IMR-90 (cell line): Measurements from ENCODE around the gene PRCD. TPM values are rescaled to one million over a fixed set of nuclear protein-coding genes. Genes with fewer than 3 reads are reported as not detected.

Source experiments
- ATAC-seq: fragments of 200-7000 bp; cut with Tn5 transposase; 2 replicates; pipeline ENCODE4 v1.9.1; 2020; ENCODE audit warnings: low read depth, mild to moderate bottlenecking, moderate library complexity
- BruUV-seq: library from RNA; stranded (reverse); fragments of 400-500 nt; replicated peaks from 2 replicates; lab custom pipeline; 2021; lab: Mats Ljungman, UMichigan
- CTCF ChIA-PET: fragments of 300-600 bp; formaldehyde crosslinking; extraction: SDS; loops from one replicate; lab custom pipeline; 2021; ENCODE audit warnings: antibody characterized with exemption; lab: Yijun Ruan, JAX
- POLR2A ChIA-PET: fragments of 300-600 bp; sonication (Branson Sonifier 250); formaldehyde crosslinking; loops from one replicate; lab custom pipeline; 2022; ENCODE audit warnings: antibody characterized with exemption; ENCODE audit not compliant: unreplicated experiment; lab: Charles Lee
- DNase-seq: peaks from one replicate; pipeline ENCODE4 v3.0.0; 2013
- H2AFZ ChIP-seq: replicated peaks from 2 replicates; pipeline ENCODE3; 2013; ENCODE audit warnings: low read length, mild to moderate bottlenecking; ENCODE audit not compliant: poor library complexity
- H2AK5ac ChIP-seq: 2 replicates; pipeline ENCODE4 v1.6.1; 2013; ENCODE audit warnings: low read depth, low read length, inconsistent platforms
- H2AK9ac ChIP-seq: replicated peaks from 2 replicates; pipeline ENCODE3; 2013; ENCODE audit warnings: mild to moderate bottlenecking, low read depth, low read length, moderate library complexity; ENCODE audit not compliant: poor library complexity
- H2BK120ac ChIP-seq: 2 replicates; pipeline ENCODE4 v1.6.1; 2013; ENCODE audit warnings: low read depth, low read length, inconsistent platforms
- H2BK15ac ChIP-seq: 3 replicates; pipeline ENCODE4 v1.6.1; 2013; ENCODE audit warnings: low read depth, low read length, inconsistent platforms
- H2BK20ac ChIP-seq: 2 replicates; pipeline ENCODE4 v1.6.1; 2013; ENCODE audit warnings: low read depth, mild to moderate bottlenecking, inconsistent platforms, low read length, moderate library complexity
- H2BK5ac ChIP-seq: 2 replicates; pipeline ENCODE4 v1.6.1; 2013; ENCODE audit warnings: mild to moderate bottlenecking, low read depth, low read length, inconsistent platforms; ENCODE audit not compliant: poor library complexity, severe bottlenecking
- H3K14ac ChIP-seq: replicated peaks from 2 replicates; pipeline ENCODE4 v1.6.1; 2013; ENCODE audit warnings: low read depth, low read length, inconsistent platforms
- H3K18ac ChIP-seq: 2 replicates; pipeline ENCODE4 v1.6.1; 2013; ENCODE audit warnings: low read depth, low read length, control low read depth
- H3K23ac ChIP-seq: 2 replicates; pipeline ENCODE4 v1.6.1; 2013; ENCODE audit warnings: low read depth, low read length, inconsistent platforms
- H3K27ac ChIP-seq: 2 replicates; pipeline ENCODE4 v1.5.1; 2013; ENCODE audit warnings: mild to moderate bottlenecking, control low read depth, low read length; ENCODE audit not compliant: insufficient read depth
- H3K27me3 ChIP-seq: 2 replicates; pipeline ENCODE4 v1.6.1; 2013; ENCODE audit warnings: low read length; ENCODE audit not compliant: control insufficient read depth, insufficient read depth
- H3K36me3 ChIP-seq: 2 replicates; pipeline ENCODE4 v1.6.1; 2013; ENCODE audit warnings: low read length, mixed read lengths; ENCODE audit not compliant: control insufficient read depth, insufficient read depth
- H3K4ac ChIP-seq: 2 replicates; pipeline ENCODE4 v1.6.1; 2013; ENCODE audit warnings: low read depth, low read length, inconsistent platforms
- H3K4me1 ChIP-seq: 2 replicates; pipeline ENCODE4 v1.6.1; 2013; ENCODE audit warnings: low read length, mixed read lengths; ENCODE audit not compliant: control insufficient read depth, insufficient read depth
- H3K4me2 ChIP-seq: 2 replicates; pipeline ENCODE4 v1.6.1; 2013; ENCODE audit warnings: low read depth, mild to moderate bottlenecking, control low read depth, low read length, moderate library complexity
- H3K4me3 ChIP-seq: 2 replicates; pipeline ENCODE4 v1.5.1; 2013; ENCODE audit warnings: low read depth, mild to moderate bottlenecking, control low read depth, low read length, moderate library complexity; ENCODE audit not compliant: insufficient read depth
- H3K56ac ChIP-seq: 2 replicates; pipeline ENCODE4 v1.6.1; 2013; ENCODE audit warnings: low read length, inconsistent platforms; ENCODE audit not compliant: insufficient read depth; ENCODE audit errors: extremely low read depth
- H3K79me1 ChIP-seq, 2 experiments: 2 replicates each; pipeline ENCODE4 v1.6.1; 2013; ENCODE audit warnings: low read length in 2 of 2, inconsistent platforms in 1 of 2, low read depth in 1 of 2
- H3K9ac ChIP-seq: 2 replicates; pipeline ENCODE4 v1.6.1; 2013; ENCODE audit warnings: low read depth, low read length, control low read depth
- H3K9me1 ChIP-seq: 2 replicates; pipeline ENCODE4 v1.6.1; 2013; ENCODE audit warnings: low read length, inconsistent platforms; ENCODE audit not compliant: insufficient read depth
- H3K9me3 ChIP-seq: 2 replicates; pipeline ENCODE4 v1.6.1; 2013; ENCODE audit warnings: low read length; ENCODE audit not compliant: control insufficient read depth, insufficient read depth
- H4K20me1 ChIP-seq: 2 replicates; pipeline ENCODE4 v1.6.1; 2013; ENCODE audit warnings: low read length, inconsistent platforms; ENCODE audit not compliant: insufficient read depth
- H4K5ac ChIP-seq: 2 replicates; pipeline ENCODE4 v1.6.1; 2013; ENCODE audit warnings: mild to moderate bottlenecking, low read depth, low read length, control low read depth
- H4K8ac ChIP-seq, 2 experiments: 2 replicates each; pipeline ENCODE4 v1.6.1; 2013; ENCODE audit warnings: low read depth in 2 of 2, low read length in 2 of 2, control low read depth in 1 of 2, inconsistent platforms in 1 of 2
- H4K91ac ChIP-seq: 2 replicates; pipeline ENCODE4 v1.6.1; 2013; ENCODE audit warnings: low read depth, low read length, inconsistent platforms; ENCODE audit not compliant: insufficient read depth
- BHLHE40 ChIP-seq: fragments of 150-350 bp; IDR thresholded peaks from 2 replicates; pipeline ENCODE4 v1.6.1; 2016; ENCODE audit warnings: mild to moderate bottlenecking, low read depth, low read length
- CEBPB ChIP-seq: IDR thresholded peaks from 2 replicates; pipeline ENCODE4 v1.6.1; 2012; ENCODE audit warnings: low read depth, low read length, improper control_type of control experiment
- CHD1 ChIP-seq: IDR thresholded peaks from 2 replicates; pipeline ENCODE4 v1.6.1; 2012; ENCODE audit warnings: low read depth, low read length, improper control_type of control experiment
- FOS ChIP-seq: fragments of 150-350 bp; IDR thresholded peaks from 2 replicates; pipeline ENCODE4 v1.6.1; 2016; ENCODE audit warnings: low read depth, low read length
- MAFK ChIP-seq: IDR thresholded peaks from 2 replicates; pipeline ENCODE4 v1.6.1; 2012; ENCODE audit warnings: low read depth, low read length, improper control_type of control experiment
- MXI1 ChIP-seq: IDR thresholded peaks from 2 replicates; pipeline ENCODE4 v1.6.1; 2012; ENCODE audit warnings: low read depth, mild to moderate bottlenecking, low read length, moderate library complexity, borderline replicate concordance
- NFE2L2 ChIP-seq: fragments of 150-350 bp; IDR thresholded peaks from 2 replicates; pipeline ENCODE4 v1.6.1; 2016; ENCODE audit warnings: low read depth, mild to moderate bottlenecking, low read length
- POLR2A ChIP-seq: IDR thresholded peaks from 2 replicates; pipeline ENCODE4 v1.6.1; 2012; ENCODE audit warnings: mild to moderate bottlenecking, low read depth, low read length
- RAD21 ChIP-seq: IDR thresholded peaks from 2 replicates; pipeline ENCODE4 v1.6.1; 2012; ENCODE audit warnings: low read length, improper control_type of control experiment
- RCOR1 ChIP-seq: IDR thresholded peaks from 2 replicates; pipeline ENCODE4 v1.6.1; 2012; ENCODE audit warnings: mild to moderate bottlenecking, low read length, improper control_type of control experiment; ENCODE audit not compliant: insufficient replicate concordance
- RFX5 ChIP-seq: IDR thresholded peaks from 2 replicates; pipeline ENCODE4 v1.8.0; 2012; ENCODE audit warnings: low read depth, mild to moderate bottlenecking, low read length, moderate library complexity
- WGBS, 2 experiments: methylation state at CpG; one replicate each; pipeline versions ENCODE4 v1.1.5 to v1.1.7; 2013; ENCODE audit warnings: missing lambda C conversion rate in 2 of 2; ENCODE audit not compliant: insufficient read length in 1 of 2; ENCODE audit errors: extremely low coverage in 2 of 2; 5-methylcytosine and 5-hydroxymethylcytosine counted together
- dilution Hi-C: fragments of 300-500 bp; cut with HindIII; formaldehyde crosslinking; loops from one replicate; pipeline ENCODE4 v1.14.3; 2018; ENCODE audit warnings: low sequenced_read_pairs; ENCODE audit not compliant: unreplicated experiment
- in situ Hi-C: fragments of 300-500 bp; cut with MboI; formaldehyde crosslinking; loops from 3 replicates; pipeline ENCODE4 v1.14.3; 2019; ENCODE audit warnings: low sequenced_read_pairs, inconsistent platforms, mixed read lengths
- intact Hi-C: fragments of 100-400 bp; cut with micrococcal nuclease; formaldehyde crosslinking; loops from 2 replicates; pipeline ENCODE4 v1.10.0; 2022
- polyA plus RNA-seq, 3 experiments: library from polyadenylated mRNA; depleted of rRNA; stranded (reverse); fragments of >200 nt; gene quantifications; 2 replicates each; pipeline ENCODE4 v1.2.3, GENCODE V29; 2012; ENCODE audit warnings: low replicate concordance in 1 of 3
- total RNA-seq: library from RNA; depleted of rRNA; stranded (reverse); fragments of >200 nt; gene quantifications from 2 replicates; pipeline ENCODE4 v1.2.3, GENCODE V29; 2012
- TF ChIP-seq, protein P1 (sequence below): fragments of 150-350 bp; IDR thresholded peaks from 2 replicates; pipeline ENCODE4 v1.6.1; 2016; ENCODE audit warnings: low read depth, mild to moderate bottlenecking, low read length, moderate library complexity, borderline replicate concordance
- TF ChIP-seq, protein P2 (sequence below): conservative IDR thresholded peaks from 2 replicates; pipeline ENCODE4 v1.5.1; 2012; ENCODE audit warnings: mild to moderate bottlenecking, low read depth, low read length, improper control_type of control experiment

Gene PRCD
- total and polyA plus RNA-seq, 2 of the 4 experiments (the other 2 are of a cell fraction), result 0.32 TPM; not detected in 1

DNA sequence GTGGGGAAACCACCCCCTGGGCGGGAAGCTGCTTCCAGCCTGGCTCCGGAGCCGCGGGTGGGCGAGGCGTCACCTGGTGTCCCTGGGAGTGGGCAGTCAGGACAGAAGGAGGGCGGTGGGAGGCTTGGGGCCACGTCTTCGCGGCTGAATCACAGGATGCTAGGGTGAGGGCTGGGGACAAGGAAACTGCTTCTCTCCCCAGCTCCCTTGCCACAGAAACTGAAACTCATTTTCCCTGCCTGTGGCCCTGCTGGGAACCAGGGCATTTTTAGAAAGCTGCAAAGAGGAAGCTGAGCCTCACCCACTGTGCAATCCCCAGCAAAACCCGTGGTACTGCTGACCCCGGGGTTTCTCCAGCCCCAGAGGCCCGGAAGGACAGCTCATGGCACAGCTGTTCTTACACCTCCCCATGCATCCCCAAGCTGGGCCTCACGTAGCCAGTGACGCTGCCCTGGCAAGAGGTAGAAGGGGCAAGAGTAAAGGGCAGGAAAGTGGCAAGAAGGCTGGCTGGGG, 46.8 kb upstream of the PRCD start (continued):
- no peak for TF ChIP-seq NFE2L2
- no peak for TF ChIP-seq POLR2A

DNA sequence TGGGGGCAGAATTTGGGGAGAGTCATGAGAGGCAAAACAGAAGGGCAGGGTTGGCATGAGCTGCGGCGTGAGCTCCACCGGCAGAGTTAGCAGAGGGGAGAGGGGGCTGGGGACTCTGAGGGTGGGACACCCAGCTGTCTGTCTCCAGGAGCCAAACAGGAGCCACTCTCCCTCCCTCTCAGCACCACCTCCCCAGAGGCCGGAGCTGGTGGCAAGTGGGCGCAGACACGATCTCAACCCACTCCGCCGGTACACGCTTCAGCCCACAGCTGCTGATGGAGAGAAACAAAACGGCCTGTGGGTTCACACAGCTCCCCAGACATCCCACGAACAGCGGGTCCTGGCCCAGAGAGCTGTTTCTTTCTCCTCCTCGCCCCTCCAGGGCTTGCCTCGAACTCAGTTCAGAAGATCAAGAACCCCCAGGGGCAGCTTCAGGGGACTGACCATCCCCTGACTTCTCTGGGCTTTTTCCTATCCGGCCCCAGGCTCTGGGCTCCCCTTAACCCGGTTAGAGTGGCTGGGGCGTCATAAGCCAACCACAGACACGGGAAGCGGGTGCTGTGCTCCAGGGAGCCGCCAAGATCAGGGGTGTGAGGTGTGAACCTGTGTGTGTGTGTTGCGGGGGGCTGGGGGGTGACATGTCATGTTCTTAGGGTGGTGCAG, 46.2 kb upstream of the PRCD start:
- no TSS peak for BruUV-seq
- TF ChIP-seq RFX5 (no peak), CHD1 (no peak), POLR2A (no peak), MXI1 (no peak), BHLHE40 (no peak), RAD21 (no peak), FOS (no peak), NFE2L2 (no peak), MAFK (no peak), CEBPB (no peak), RCOR1 (no peak)
- TF ChIP-seq, protein P1, sequence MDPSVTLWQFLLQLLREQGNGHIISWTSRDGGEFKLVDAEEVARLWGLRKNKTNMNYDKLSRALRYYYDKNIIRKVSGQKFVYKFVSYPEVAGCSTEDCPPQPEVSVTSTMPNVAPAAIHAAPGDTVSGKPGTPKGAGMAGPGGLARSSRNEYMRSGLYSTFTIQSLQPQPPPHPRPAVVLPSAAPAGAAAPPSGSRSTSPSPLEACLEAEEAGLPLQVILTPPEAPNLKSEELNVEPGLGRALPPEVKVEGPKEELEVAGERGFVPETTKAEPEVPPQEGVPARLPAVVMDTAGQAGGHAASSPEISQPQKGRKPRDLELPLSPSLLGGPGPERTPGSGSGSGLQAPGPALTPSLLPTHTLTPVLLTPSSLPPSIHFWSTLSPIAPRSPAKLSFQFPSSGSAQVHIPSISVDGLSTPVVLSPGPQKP, result no peak
- TF ChIP-seq, protein P2, sequence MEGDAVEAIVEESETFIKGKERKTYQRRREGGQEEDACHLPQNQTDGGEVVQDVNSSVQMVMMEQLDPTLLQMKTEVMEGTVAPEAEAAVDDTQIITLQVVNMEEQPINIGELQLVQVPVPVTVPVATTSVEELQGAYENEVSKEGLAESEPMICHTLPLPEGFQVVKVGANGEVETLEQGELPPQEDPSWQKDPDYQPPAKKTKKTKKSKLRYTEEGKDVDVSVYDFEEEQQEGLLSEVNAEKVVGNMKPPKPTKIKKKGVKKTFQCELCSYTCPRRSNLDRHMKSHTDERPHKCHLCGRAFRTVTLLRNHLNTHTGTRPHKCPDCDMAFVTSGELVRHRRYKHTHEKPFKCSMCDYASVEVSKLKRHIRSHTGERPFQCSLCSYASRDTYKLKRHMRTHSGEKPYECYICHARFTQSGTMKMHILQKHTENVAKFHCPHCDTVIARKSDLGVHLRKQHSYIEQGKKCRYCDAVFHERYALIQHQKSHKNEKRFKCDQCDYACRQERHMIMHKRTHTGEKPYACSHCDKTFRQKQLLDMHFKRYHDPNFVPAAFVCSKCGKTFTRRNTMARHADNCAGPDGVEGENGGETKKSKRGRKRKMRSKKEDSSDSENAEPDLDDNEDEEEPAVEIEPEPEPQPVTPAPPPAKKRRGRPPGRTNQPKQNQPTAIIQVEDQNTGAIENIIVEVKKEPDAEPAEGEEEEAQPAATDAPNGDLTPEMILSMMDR, result no peak

More for the DNA sequence above, 46.2 kb upstream of the PRCD start:
- POLR2A ChIA-PET, result no interaction called here
- H3K56ac ChIP-seq, result no peak overlapping the region
- peak overlapping the region; percentile 68; the same call in 1 of the 2 replicates for H3K4ac ChIP-seq
- peak overlapping the region; percentile 66 for H4K5ac ChIP-seq
- dilution Hi-C loops, result no loop called here
- DNase-seq (no peak), ATAC-seq (no peak)
- peak overlapping the region; percentile 29 for H3K18ac ChIP-seq
- H2BK20ac ChIP-seq, result peak overlapping the region; percentile 36; the same call in 1 of the 2 replicates
- no peaks in the 10 kb centered on the region for H4K20me1 ChIP-seq
- no peak overlapping the region for H2BK15ac ChIP-seq
- peak overlapping the region; percentile 47; the same call in 1 of the 2 replicates for H4K91ac ChIP-seq
- peak overlapping the region; percentile 71 for H2AK5ac ChIP-seq
- no peak overlapping the region for H3K4me2 ChIP-seq
- H3K4me1 ChIP-seq, result peaks cover 26% of the 10 kb centered on the region
- in situ Hi-C loops, result no loop called here
- H3K14ac ChIP-seq, result peak overlapping the region; percentile 68
- peak overlapping the region; percentile 62 for H2BK5ac ChIP-seq
- no peak overlapping the region for H3K4me3 ChIP-seq
- peak overlapping the region; percentile 62; the same call in 1 of the 2 replicates for H3K9ac ChIP-seq
- peaks cover 7% of the 10 kb centered on the region for H3K9me1 ChIP-seq
- intact Hi-C loops, result no loop called here
- peaks cover 0 to 17% of the 10 kb centered on the region in 2 experiments; a peak in 3 of 4 replicates for H3K79me1 ChIP-seq
- peak overlapping the region; percentile 69 for H2AK9ac ChIP-seq
- no peaks in the 10 kb centered on the region for H3K27me3 ChIP-seq
- H3K27ac ChIP-seq, result peak overlapping the region; percentile 46
- CTCF ChIA-PET, result interaction anchor here (0.6 kb wide), 1 partner anchor 123 kb away, joined by 5 read pairs; no protein-coding TSS in a partner anchor
- peak overlapping the region; percentile 87 for H2AFZ ChIP-seq
- no peaks in the 10 kb centered on the region for H3K36me3 ChIP-seq
- H3K23ac ChIP-seq, result no peak overlapping the region; the same call in 1 of the 2 replicates
- H2BK120ac ChIP-seq, result peak overlapping the region; percentile 79; the same call in 1 of the 2 replicates
- no peaks in the 10 kb centered on the region for H3K9me3 ChIP-seq
- peak overlapping the region; percentile 74 to 93; a peak in 3 of 4 replicates for H4K8ac ChIP-seq
- 73% methylated on average over 3 of the region's 21 CpGs; no CpG with 5 or more reads in 1 of the 2 experiments for WGBS, 2 experiments
